Neural progenitor cell (in vitro differentiated cells): ENCODE data around the gene ZNF276.

ENCODE experiments used
- EZH2 ChIP-seq: fragments of 200-600 bp; sonication (generic); IDR thresholded peaks from 2 replicates; pipeline ENCODE4 v1.6.1; 2017; ENCODE audit warnings: antibody characterized with exemption, mild to moderate bottlenecking, moderate library complexity
- EZH2phosphoT487 ChIP-seq: fragments of 200-600 bp; sonication (generic); IDR thresholded peaks from 2 replicates; pipeline ENCODE4 v1.6.1; 2017; ENCODE audit warnings: antibody characterized with exemption
- TF ChIP-seq, protein P1 (sequence below): fragments of 200-600 bp; sonication (generic); IDR thresholded peaks from 2 replicates; pipeline ENCODE4 v1.5.1; 2017; ENCODE audit warnings: antibody characterized with exemption, mild to moderate bottlenecking

- TF ChIP-seq, protein P1, sequence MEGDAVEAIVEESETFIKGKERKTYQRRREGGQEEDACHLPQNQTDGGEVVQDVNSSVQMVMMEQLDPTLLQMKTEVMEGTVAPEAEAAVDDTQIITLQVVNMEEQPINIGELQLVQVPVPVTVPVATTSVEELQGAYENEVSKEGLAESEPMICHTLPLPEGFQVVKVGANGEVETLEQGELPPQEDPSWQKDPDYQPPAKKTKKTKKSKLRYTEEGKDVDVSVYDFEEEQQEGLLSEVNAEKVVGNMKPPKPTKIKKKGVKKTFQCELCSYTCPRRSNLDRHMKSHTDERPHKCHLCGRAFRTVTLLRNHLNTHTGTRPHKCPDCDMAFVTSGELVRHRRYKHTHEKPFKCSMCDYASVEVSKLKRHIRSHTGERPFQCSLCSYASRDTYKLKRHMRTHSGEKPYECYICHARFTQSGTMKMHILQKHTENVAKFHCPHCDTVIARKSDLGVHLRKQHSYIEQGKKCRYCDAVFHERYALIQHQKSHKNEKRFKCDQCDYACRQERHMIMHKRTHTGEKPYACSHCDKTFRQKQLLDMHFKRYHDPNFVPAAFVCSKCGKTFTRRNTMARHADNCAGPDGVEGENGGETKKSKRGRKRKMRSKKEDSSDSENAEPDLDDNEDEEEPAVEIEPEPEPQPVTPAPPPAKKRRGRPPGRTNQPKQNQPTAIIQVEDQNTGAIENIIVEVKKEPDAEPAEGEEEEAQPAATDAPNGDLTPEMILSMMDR: no peak
- TF ChIP-seq EZH2 (no peak), EZH2phosphoT487 (no peak)
Measured at GRCh38 chr16:89708481-89708931, 12.8 kb upstream of the ZNF276 start.
